Mucosa of stomach (tissue), 1 donor: Measurements from ENCODE around the gene APOF.

ENCODE experiments used
- H3K27me3 ChIP-seq: one replicate; pipeline ENCODE4 v1.7.0; 2013; ENCODE audit warnings: mild to moderate bottlenecking, low read length; ENCODE audit not compliant: control insufficient read depth, insufficient read depth
- H3K36me3 ChIP-seq: one replicate; pipeline ENCODE4 v1.7.0; 2013; ENCODE audit warnings: low read length; ENCODE audit not compliant: control insufficient read depth, insufficient read depth
- H3K4me1 ChIP-seq: one replicate; pipeline ENCODE4 v1.7.0; 2013; ENCODE audit warnings: mild to moderate bottlenecking, low read length; ENCODE audit not compliant: control insufficient read depth, insufficient read depth
- H3K4me3 ChIP-seq: one replicate; pipeline ENCODE4 v1.7.0; 2013; ENCODE audit warnings: low read length
- H3K9ac ChIP-seq: one replicate; pipeline ENCODE4 v1.7.0; 2013; ENCODE audit warnings: mild to moderate bottlenecking, low read length, moderate library complexity
- H3K9me3 ChIP-seq: one replicate; pipeline ENCODE4 v1.7.0; 2013; ENCODE audit warnings: mild to moderate bottlenecking, low read length, moderate library complexity; ENCODE audit not compliant: control insufficient read depth
- donor health status: Pancreatic carcinoma.

Gene APOF

GRCh38 chr12:56389412-56389811 is 26.8 kb upstream of the APOF start:
- no peak overlapping the region for H3K9ac ChIP-seq
- no peaks in the 10 kb centered on the region for H3K9me3 ChIP-seq
- no peaks in the 10 kb centered on the region for H3K36me3 ChIP-seq
- no peaks in the 10 kb centered on the region for H3K4me1 ChIP-seq
- H3K4me3 ChIP-seq, result no peak overlapping the region
- no peaks in the 10 kb centered on the region for H3K27me3 ChIP-seq

- no peaks in the 10 kb centered on the region for H3K36me3 ChIP-seq
- no peaks in the 10 kb centered on the region for H3K9me3 ChIP-seq
- no peaks in the 10 kb centered on the region for H3K4me1 ChIP-seq
- no peaks in the 10 kb centered on the region for H3K27me3 ChIP-seq
- no peak overlapping the region for H3K9ac ChIP-seq
- no peak overlapping the region for H3K4me3 ChIP-seq
These were observed 24.6 kb upstream of the APOF start for GRCh38 chr12:56387152-56387736.

- H3K9me3 ChIP-seq, result no peaks in the 10 kb centered on the region
These were observed 23.2 kb upstream of the APOF start for GRCh38 chr12:56385873-56386272.

GRCh38 chr12:56382611-56383010 is 20.0 kb upstream of the APOF start:
- no peaks in the 10 kb centered on the region for H3K9me3 ChIP-seq
- no peaks in the 10 kb centered on the region for H3K36me3 ChIP-seq
- H3K27me3 ChIP-seq, result no peaks in the 10 kb centered on the region

More at GRCh38 chr12:56385873-56386272, 23.2 kb upstream of the APOF start:
- Histone ChIP-seq H3K4me3 (no peak overlapping the region), H3K9ac (no peak overlapping the region), H3K27me3 (no peaks in the 10 kb centered on the region), H3K36me3 (no peaks in the 10 kb centered on the region), H3K4me1 (no peaks in the 10 kb centered on the region)

GRCh38 chr12:56377989-56378316 is 15.3 kb upstream of the APOF start:
- Histone ChIP-seq H3K27me3 (no peaks in the 10 kb centered on the region), H3K4me1 (no peaks in the 10 kb centered on the region), H3K9ac (no peak overlapping the region), H3K9me3 (no peaks in the 10 kb centered on the region), H3K4me3 (no peak overlapping the region), H3K36me3 (no peaks in the 10 kb centered on the region)

More at GRCh38 chr12:56382611-56383010, 20.0 kb upstream of the APOF start:
- H3K4me1 ChIP-seq, result no peaks in the 10 kb centered on the region
- H3K9ac ChIP-seq, result no peak overlapping the region
- no peak overlapping the region for H3K4me3 ChIP-seq

GRCh38 chr12:56377310-56377988 is 14.8 kb upstream of the APOF start:
- H3K4me3 ChIP-seq, result no peak overlapping the region
- H3K36me3 ChIP-seq, result no peaks in the 10 kb centered on the region
- no peaks in the 10 kb centered on the region for H3K27me3 ChIP-seq
- H3K4me1 ChIP-seq, result no peaks in the 10 kb centered on the region
- no peak overlapping the region for H3K9ac ChIP-seq
- H3K9me3 ChIP-seq, result no peaks in the 10 kb centered on the region

GRCh38 chr12:56375598-56376434 is 13.2 kb upstream of the APOF start:
- no peaks in the 10 kb centered on the region for H3K4me1 ChIP-seq
- no peaks in the 10 kb centered on the region for H3K9me3 ChIP-seq
- H3K4me3 ChIP-seq, result no peak overlapping the region
- no peaks in the 10 kb centered on the region for H3K27me3 ChIP-seq
- no peak overlapping the region for H3K9ac ChIP-seq
- no peaks in the 10 kb centered on the region for H3K36me3 ChIP-seq

- H3K36me3 ChIP-seq, result no peaks in the 10 kb centered on the region
- H3K4me3 ChIP-seq, result no peak overlapping the region
- no peaks in the 10 kb centered on the region for H3K27me3 ChIP-seq
- H3K4me1 ChIP-seq, result no peaks in the 10 kb centered on the region
- no peaks in the 10 kb centered on the region for H3K9me3 ChIP-seq
- no peak overlapping the region for H3K9ac ChIP-seq
These were observed 12.3 kb upstream of the APOF start for GRCh38 chr12:56374726-56375597.

GRCh38 chr12:56373515-56373914 is 10.9 kb upstream of the APOF start:
- H3K27me3 ChIP-seq, result no peaks in the 10 kb centered on the region
- H3K4me1 ChIP-seq, result no peaks in the 10 kb centered on the region
- no peaks in the 10 kb centered on the region for H3K36me3 ChIP-seq
- no peaks in the 10 kb centered on the region for H3K9me3 ChIP-seq
- H3K9ac ChIP-seq, result no peak overlapping the region
- no peak overlapping the region for H3K4me3 ChIP-seq

GRCh38 chr12:56366948-56367347 is 4.3 kb upstream of the APOF start:
- Histone ChIP-seq H3K9me3 (no peaks in the 10 kb centered on the region), H3K36me3 (no peaks in the 10 kb centered on the region), H3K4me1 (no peaks in the 10 kb centered on the region), H3K4me3 (no peak overlapping the region), H3K27me3 (no peaks in the 10 kb centered on the region), H3K9ac (no peak overlapping the region)

- Histone ChIP-seq H3K36me3 (no peaks in the 10 kb centered on the region), H3K4me1 (peaks cover 12% of the 10 kb centered on the region), H3K27me3 (no peaks in the 10 kb centered on the region), H3K9ac (no peak overlapping the region), H3K4me3 (no peak overlapping the region), H3K9me3 (no peaks in the 10 kb centered on the region)
These were observed 1.0 kb downstream of the APOF start for GRCh38 chr12:56361487-56362129.
